Measurements from ENCODE around the gene UTS2R. TPM values are rescaled to one million over a fixed set of nuclear protein-coding genes. Genes with fewer than 3 reads are reported as not detected.

The UTS2R gene
- total RNA-seq, 1 donor: not detected

GRCh38 chr17:82330322-82331239 lies 41.0 kb upstream of the UTS2R start:
- no peaks in the 10 kb centered on the region for H3K9me3 ChIP-seq (ENCODE audit: low read depth, low read length)
- H3K27me3 ChIP-seq (ENCODE audit: insufficient read depth, low read length): no peaks in the 10 kb centered on the region
- peaks cover 39% of the 10 kb centered on the region for H3K4me1 ChIP-seq (ENCODE audit: insufficient read depth, low read length)
- H3K4me3 ChIP-seq (ENCODE audit: low read length): no peak overlapping the region

- Histone ChIP-seq H3K9me3 (ENCODE audit: low read depth, low read length) (no peaks in the 10 kb centered on the region), H3K4me1 (ENCODE audit: insufficient read depth, low read length) (peaks cover 42% of the 10 kb centered on the region), H3K4me3 (ENCODE audit: low read length) (no peak overlapping the region), H3K27me3 (ENCODE audit: insufficient read depth, low read length) (no peaks in the 10 kb centered on the region)
Measured at GRCh38 chr17:82331345-82331939, 40.1 kb upstream of the UTS2R start.

GRCh38 chr17:82332669-82333278 lies 38.8 kb upstream of the UTS2R start:
- Histone ChIP-seq H3K4me1 (ENCODE audit: insufficient read depth, low read length) (peaks cover 42% of the 10 kb centered on the region), H3K4me3 (ENCODE audit: low read length) (peak overlapping the region; percentile 52), H3K27me3 (ENCODE audit: insufficient read depth, low read length) (no peaks in the 10 kb centered on the region), H3K9me3 (ENCODE audit: low read depth, low read length) (no peaks in the 10 kb centered on the region)

- H3K4me1 ChIP-seq (ENCODE audit: insufficient read depth, low read length): peaks cover 42% of the 10 kb centered on the region
- H3K9me3 ChIP-seq (ENCODE audit: low read depth, low read length): no peaks in the 10 kb centered on the region
- peak within 1 kb of the TSS; percentile 52 for H3K4me3 ChIP-seq (ENCODE audit: low read length)
- no peaks in the 10 kb centered on the region for H3K27me3 ChIP-seq (ENCODE audit: insufficient read depth, low read length)
Measured at GRCh38 chr17:82333279-82334171, 38.0 kb upstream of the UTS2R start, which contains the start of gene SECTM1. TSS of gene SECTM1 (minus strand) at chr17:82333766. CDS start at chr17:82327240, 6,526 bp downstream.

GRCh38 chr17:82334204-82334621 lies 37.4 kb upstream of the UTS2R start:
- H3K4me1 ChIP-seq (ENCODE audit: insufficient read depth, low read length): peaks cover 42% of the 10 kb centered on the region
- peak overlapping the region; percentile 52 for H3K4me3 ChIP-seq (ENCODE audit: low read length)
- no peaks in the 10 kb centered on the region for H3K9me3 ChIP-seq (ENCODE audit: low read depth, low read length)
- no peaks in the 10 kb centered on the region for H3K27me3 ChIP-seq (ENCODE audit: insufficient read depth, low read length)

- H3K9me3 ChIP-seq (ENCODE audit: low read depth, low read length): no peaks in the 10 kb centered on the region
Measured at GRCh38 chr17:82334622-82335394, 36.8 kb upstream of the UTS2R start.

GRCh38 chr17:82338858-82339633 lies 32.5 kb upstream of the UTS2R start:
- Histone ChIP-seq H3K4me3 (ENCODE audit: low read length) (no peak overlapping the region), H3K27me3 (ENCODE audit: insufficient read depth, low read length) (no peaks in the 10 kb centered on the region), H3K9me3 (ENCODE audit: low read depth, low read length) (no peaks in the 10 kb centered on the region), H3K4me1 (ENCODE audit: insufficient read depth, low read length) (peaks cover 18% of the 10 kb centered on the region)

More at GRCh38 chr17:82334622-82335394, 36.8 kb upstream of the UTS2R start:
- Histone ChIP-seq H3K27me3 (ENCODE audit: insufficient read depth, low read length) (no peaks in the 10 kb centered on the region), H3K4me3 (ENCODE audit: low read length) (peak overlapping the region; percentile 52), H3K4me1 (ENCODE audit: insufficient read depth, low read length) (peaks cover 42% of the 10 kb centered on the region)

- H3K27me3 ChIP-seq (ENCODE audit: insufficient read depth, low read length): no peaks in the 10 kb centered on the region
- H3K9me3 ChIP-seq (ENCODE audit: low read depth, low read length): no peaks in the 10 kb centered on the region
- H3K4me3 ChIP-seq (ENCODE audit: low read length): no peak overlapping the region
- H3K4me1 ChIP-seq (ENCODE audit: insufficient read depth, low read length): peaks cover 10% of the 10 kb centered on the region
Measured at GRCh38 chr17:82339634-82340580, 31.7 kb upstream of the UTS2R start.

GRCh38 chr17:82342361-82343079 lies 29.0 kb upstream of the UTS2R start:
- no peak overlapping the region for H3K4me3 ChIP-seq (ENCODE audit: low read length)
- no peaks in the 10 kb centered on the region for H3K9me3 ChIP-seq (ENCODE audit: low read depth, low read length)
- peaks cover 3% of the 10 kb centered on the region for H3K4me1 ChIP-seq (ENCODE audit: insufficient read depth, low read length)
- H3K27me3 ChIP-seq (ENCODE audit: insufficient read depth, low read length): no peaks in the 10 kb centered on the region

- Histone ChIP-seq H3K27me3 (ENCODE audit: insufficient read depth, low read length) (no peaks in the 10 kb centered on the region), H3K9me3 (ENCODE audit: low read depth, low read length) (no peaks in the 10 kb centered on the region), H3K4me1 (ENCODE audit: insufficient read depth, low read length) (peaks cover 3% of the 10 kb centered on the region), H3K4me3 (ENCODE audit: low read length) (no peak overlapping the region)
Measured at GRCh38 chr17:82343560-82343959, 28.0 kb upstream of the UTS2R start.

GRCh38 chr17:82344175-82344907 lies 27.2 kb upstream of the UTS2R start:
- Histone ChIP-seq H3K4me1 (ENCODE audit: insufficient read depth, low read length) (peaks cover 3% of the 10 kb centered on the region), H3K4me3 (ENCODE audit: low read length) (no peak overlapping the region), H3K9me3 (ENCODE audit: low read depth, low read length) (no peaks in the 10 kb centered on the region), H3K27me3 (ENCODE audit: insufficient read depth, low read length) (no peaks in the 10 kb centered on the region)
